Kidney capillary endothelial cell (primary cell): ENCODE measurements around the gene SH3PXD2A.
"Not testable (repeated sequence)": the region's sequence is repeated elsewhere in the genome, so short reads cannot be mapped to it uniquely, and the experiment has no call there.

Experiments used
- DNase-seq: peaks from one replicate; pipeline ENCODE4 v3.0.0-alpha.2; 2018; ENCODE audit warnings: low spot score

SH3PXD2A gene

DNA sequence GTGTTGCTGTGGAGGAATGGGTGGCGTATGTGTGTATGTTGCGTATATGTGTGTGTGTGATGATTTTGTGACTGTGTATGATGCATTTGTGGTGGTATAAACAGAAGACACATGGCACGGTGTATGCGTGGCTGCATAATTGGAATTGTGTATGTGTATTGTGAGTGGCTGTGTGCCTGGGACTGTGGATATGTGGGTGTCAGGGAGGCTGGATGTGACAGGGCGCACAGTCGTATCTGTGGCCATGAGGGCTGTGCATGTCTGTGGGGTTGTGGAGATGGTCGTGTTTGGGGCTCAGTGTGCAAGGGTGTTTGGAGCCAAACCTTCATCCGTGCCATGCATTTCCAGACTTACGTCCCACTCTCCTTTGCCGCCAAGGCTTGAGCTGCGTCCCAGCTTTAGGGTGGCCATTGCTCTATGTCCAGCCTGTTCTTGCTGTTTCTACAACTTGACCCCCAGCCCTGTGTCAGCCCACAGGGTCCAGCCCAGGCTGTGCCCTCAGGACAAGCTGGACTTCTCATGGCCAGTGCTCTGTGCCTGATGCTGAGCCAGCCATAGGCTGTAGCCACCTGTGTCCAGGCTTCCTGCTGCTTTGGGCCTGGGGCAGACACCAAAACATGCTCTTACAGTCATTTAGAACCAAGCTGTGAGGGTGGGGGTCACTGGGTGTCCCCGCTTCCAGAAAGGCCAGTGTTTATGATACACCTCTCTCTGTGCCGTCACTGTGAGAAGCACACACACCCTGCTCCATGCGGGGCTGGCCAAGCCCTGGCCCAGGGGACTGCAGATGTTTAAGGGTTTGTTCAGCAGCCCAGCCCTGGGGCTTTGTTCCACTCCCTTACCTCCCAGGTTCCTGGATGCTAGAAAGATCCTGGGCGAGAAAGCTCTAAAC lies 234.2 kb downstream of the SH3PXD2A start:
- no peak for DNase-seq

DNA sequence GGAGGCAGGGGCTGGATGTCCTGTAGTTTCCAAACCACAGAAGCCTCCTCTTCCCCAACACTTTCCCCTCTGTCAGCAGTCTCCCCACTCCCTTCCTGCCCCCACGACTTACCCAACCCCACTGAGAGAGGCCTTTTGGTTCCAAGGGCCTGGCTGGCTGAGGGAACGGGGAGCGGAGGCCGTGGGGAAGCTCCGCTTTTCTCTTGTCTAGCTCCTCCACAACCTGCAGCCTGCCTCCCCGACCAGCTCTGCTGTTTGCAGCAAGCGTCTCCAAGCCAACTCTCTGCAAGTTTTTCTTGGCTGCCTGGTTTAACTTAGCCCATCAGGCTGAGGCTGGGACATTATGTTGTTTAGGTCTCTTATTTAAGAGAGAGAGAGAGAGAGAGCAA lies 235.0 kb downstream of the SH3PXD2A start:
- no peak for DNase-seq

DNA sequence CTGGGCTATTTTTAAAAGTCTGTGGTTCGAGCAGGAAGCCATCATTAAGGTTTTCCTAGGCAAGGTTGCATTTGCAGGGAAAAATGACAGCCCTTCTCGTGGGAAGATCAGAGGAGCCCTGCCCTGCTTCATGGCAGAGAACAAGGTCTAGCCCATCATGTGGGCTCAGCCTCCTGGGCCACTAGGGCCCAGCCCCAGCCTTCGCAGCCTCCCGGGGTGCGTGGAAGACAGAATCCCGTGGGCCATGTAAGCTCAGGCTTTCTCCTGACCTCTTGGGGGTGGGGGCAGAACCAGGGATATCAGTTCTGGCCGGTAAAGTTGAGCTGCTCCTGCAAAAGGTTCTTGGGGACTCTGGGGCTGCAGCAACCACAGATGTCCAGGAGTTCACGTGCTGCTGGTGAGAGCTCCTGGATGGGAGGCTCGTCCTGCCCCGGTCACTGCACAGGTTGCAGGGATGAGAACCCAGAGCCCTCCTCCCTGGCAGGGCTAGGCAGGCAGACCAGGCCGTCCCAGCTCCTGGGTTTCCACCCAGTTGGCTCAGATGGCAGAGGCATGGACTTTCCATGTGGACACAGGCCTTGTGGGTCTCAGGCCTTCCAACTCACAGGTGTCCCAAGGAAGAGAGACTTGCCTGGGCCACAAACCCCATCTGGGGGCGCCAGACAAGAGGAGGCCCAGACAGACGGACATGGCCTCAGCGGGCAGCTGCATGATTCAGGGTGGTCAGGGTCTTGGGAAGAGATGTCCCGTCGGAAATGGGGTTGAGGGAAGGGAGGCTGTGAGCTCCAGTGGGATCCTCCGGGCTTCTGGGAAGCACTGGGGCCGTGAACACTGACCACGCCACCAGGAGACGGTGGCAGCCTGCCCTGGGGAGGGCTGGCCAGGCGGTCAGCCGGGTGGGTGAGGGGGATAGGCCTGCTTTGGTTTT lies 235.7 kb downstream of the SH3PXD2A start:
- no peak for DNase-seq

DNA sequence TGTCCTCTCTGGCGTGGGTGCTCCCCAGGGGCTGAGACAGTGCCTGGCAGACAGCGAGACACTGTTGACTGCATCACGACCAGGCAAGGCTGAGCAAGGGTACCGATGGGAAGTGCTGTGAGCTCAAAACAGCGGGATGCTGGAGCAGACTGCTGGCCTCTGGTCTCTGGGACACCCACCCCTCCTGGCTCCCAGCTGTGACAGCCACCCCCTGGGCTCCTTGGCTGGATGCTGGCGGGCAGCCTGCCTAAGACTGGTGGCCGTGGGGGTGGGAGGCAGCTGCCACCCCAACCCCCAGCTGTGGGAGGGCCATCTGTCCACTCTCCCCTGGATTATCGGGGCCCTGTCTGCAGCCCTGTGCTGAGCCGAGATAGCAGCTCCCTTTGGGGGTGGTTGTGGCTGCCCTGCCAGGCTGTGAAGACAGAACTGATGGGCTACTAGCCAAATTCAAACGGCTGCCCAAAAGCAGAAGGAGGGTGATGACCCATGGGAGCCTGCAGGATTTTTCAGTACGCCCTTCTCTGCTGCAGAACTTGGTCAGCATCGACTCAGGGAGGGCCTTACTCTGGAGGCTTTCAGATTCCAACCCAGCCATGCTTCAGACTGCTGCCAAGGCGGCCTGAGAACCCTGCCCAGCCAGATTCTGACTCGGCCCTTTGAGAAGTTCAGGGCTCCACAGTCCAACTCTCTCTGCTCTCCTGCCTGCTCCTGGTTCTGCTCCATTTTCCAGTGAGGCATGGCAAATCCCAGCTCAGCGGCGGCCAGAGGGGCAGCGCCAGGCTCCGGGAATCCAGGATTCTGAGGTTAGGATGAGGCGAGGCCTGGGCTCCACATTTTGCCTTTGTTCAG lies 236.6 kb downstream of the SH3PXD2A start:
- DNase-seq = no peak

DNA sequence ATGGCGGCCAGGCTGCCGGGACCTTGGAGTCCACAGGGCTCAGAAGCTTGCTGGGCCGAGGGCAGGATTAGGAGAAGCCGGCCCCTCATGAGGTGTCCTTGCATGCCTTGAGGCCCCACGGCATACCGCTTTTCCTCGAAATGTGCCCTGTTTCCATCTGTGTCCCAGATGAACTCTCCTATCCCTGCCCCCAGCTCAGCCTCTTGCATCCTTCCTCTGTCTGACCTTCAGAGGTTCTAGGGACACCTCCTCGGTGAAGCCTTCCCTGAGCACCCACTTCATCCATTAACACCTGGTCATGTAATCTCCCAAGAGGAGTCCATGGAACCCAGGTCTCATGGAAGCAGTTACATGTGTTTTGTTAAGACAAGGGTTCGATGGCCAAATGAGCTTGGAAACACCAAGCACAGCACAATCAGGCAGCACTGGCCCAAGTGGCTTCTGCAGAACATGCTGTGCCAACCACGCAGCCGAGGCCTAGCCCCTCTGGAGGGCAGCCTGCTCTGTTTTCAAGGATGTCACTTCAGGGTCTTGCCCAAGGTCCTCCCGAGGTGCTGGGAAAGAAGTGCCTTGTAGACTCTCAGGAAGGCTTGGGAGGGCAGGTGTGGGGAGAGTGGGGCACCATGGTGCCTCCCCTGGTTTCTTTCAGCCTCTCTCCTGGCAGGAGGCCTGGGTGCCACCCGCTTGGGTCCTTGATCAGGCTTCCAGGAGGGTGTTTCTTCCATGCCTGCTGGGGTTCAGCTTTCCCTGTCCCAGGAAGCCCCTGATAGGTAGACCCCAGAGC lies 237.6 kb downstream of the SH3PXD2A start:
- no peak for DNase-seq

DNA sequence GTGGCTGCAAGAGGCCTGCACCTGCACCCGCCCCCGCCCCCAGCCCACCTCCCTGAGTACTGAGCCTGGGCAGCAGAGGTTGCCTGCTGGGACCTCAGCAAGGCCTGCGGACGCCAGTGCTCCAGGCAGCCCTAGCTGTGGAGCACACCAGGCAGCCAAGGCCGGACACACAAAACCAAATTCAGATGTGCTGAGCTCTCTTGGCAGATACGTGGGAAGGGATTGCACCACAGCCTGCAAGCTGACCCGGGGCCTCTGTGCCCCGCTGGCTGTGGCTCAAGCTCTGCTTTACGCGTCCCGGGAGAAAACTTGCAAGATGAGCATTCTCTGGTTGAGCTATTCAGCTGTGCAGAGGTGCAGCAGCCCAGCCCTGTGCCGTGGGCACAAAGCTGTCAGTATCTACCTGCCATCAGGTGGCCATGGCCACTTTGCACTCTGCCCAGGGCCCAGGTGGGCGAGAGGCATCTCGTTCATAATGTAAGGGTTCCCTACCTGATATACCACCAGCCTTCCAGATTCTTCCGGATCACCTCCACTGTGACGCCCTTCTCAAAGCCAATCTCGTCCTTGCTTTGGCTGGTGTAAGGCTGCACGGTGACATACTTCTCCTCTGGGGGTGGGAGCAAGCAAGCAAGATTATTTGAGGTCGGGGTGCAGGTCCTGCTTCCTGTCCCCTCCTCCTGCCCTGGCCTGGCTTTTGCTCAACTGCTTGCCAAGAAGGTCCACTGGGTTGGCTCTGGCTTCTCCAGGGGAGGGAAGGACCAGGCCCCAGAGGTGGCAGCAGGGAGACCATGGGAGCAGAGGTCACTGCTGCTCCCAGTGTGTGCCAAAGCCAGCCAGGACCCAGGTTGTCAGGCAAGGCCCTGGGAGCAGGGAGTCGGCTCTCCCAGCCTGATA lies 238.4 kb downstream of the SH3PXD2A start:
- no peak for DNase-seq

DNA sequence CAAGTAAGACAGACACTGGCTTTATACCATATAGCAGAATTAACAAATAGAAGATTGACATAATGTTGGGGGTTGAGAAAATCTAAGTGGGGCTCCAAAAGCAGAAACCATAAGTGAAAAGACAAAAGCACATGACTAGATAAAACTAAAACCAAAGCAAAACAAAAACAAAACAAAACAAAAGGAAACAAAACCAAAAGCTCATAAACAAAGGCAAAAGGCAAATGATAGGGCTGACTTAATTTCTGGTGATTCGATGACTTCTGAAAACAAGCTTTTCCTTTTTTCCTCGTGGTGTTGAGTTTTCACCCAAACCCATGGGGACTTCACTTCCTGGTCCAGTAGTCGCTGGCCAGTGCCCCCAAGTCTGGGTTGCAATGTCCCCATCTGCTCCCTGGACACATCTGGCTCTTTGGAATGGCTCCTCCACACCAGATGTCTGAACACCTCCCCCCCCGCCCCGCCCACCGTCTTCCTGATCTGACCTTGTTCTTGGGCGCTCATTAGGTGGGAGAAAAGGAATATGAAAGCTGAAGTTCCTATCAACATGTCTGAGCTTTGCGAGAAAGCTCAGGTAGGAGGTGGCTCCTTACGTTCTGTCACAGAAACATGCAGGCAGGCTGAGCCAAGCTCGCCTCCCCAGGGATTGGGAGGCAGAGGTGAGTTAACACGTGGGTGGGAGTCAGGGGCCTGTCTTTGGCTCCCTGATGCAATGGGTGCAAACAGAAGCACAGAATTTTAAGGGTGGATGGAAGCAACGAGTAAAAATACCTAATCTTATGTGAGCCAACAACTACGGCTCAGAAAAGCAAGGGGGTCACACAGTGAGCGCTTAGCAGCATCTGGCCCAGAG lies 240.8 kb downstream of the SH3PXD2A start:
- DNase-seq = no peak

DNA sequence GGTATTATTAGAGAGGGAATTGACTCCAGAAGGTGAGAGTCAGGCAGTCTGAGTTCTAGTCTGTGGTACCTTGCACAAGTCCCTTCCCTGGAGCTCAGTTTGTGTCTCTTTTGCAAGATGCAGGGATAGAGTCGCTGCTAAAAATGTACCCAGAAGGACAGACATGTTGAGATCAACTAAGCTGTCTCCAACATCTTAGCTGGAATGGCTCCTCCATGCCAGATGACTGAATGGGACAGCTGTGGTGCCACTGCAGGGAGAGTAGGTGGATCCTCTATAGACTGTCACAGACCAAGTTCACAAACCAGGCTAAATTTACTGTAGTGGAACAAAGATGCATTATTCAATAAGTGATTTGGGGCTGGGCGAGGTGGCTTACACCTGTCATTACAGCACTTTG lies 241.8 kb downstream of the SH3PXD2A start:
- no peak for DNase-seq

DNA sequence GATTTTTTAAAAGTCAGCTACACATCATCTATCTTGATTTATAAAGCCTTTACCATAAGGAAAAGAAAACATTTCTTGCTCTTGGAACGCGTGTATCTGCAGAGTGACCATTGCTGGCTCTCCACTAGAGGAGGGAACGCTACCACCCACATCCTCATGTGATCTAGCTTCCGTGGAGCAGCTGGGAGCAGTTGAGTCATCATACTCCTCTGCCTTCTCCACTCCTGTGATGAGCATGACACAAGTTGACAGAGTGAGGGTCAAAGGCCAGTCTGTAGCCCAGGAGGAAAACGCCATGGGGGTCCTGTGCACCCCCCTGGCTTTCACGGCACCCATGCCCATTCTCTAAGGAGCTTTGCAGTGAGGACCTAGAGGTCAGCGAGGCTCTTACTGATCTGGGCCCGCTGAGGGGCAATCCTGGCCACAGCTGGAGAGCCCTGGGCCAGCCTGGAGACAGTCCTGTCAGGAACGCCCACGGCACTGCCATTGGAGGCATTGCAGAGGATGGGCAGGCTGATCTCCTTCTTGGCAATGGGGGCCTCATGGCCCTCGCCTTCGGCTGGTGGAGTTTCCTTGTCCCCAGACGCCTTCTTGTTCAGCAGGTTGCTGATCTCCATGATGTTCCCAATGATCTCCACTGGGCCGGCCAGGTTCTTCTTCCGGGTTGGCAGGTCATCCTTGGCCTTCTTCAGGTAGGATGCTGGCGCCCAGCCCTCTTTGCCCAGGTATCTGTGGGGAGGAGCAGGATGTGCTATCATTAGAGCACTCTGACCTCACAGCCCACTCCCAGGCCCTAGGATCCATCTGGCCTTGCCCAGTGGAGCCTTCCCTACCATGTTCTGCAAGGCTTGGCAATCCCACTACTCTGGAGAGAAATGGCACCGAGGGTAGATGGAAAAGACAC lies 242.7 kb downstream of the SH3PXD2A start:
- DNase-seq = no peak

DNA sequence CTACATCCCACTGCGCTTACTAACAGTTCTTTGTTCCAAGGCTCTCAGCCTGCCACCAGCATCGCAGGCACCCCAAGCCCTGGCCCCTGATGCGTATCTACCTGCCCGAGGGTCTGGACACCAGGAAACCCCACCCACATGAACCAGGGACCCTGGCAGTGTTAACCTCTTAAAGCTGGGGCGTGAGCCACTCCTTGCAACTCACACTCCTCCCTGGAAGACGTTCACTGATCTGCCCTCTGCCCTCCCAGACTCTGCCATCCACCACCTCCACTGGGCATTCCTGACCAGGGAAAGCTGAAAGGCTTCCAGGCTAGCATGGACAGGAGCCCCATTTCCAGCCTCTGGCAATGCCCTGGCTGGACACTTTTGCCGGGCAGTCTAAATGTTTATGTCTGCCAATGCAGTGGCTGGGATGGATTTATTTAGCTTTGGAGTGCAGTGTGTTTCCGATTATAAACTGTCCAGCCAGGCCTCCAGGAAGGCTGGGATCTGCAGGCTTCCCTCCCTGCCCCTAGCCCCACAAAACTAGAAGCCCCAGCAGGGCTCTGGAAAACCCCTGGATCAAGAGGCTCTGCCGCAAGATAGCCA lies 244.4 kb downstream of the SH3PXD2A start:
- DNase-seq = no peak

DNA sequence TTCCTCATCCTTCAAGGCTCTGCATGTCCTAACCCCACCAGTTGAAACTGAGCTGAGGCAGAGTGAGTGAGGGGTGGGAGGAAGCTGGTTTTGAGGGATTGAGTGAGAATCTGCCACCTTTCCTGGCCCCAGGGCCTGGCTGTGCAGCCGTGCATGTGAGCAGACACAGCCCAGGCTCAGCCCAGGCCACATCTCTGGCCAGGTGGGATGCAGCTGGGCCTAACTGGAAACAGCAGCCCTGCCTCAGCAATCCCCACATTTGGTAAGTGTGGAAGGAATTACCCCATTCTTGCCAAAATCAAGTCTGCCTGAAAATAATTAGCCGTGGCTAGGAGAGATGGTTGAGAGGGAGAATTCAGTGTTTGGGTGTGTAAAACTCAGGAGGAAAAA lies 245.3 kb downstream of the SH3PXD2A start:
- no peak for DNase-seq

DNA sequence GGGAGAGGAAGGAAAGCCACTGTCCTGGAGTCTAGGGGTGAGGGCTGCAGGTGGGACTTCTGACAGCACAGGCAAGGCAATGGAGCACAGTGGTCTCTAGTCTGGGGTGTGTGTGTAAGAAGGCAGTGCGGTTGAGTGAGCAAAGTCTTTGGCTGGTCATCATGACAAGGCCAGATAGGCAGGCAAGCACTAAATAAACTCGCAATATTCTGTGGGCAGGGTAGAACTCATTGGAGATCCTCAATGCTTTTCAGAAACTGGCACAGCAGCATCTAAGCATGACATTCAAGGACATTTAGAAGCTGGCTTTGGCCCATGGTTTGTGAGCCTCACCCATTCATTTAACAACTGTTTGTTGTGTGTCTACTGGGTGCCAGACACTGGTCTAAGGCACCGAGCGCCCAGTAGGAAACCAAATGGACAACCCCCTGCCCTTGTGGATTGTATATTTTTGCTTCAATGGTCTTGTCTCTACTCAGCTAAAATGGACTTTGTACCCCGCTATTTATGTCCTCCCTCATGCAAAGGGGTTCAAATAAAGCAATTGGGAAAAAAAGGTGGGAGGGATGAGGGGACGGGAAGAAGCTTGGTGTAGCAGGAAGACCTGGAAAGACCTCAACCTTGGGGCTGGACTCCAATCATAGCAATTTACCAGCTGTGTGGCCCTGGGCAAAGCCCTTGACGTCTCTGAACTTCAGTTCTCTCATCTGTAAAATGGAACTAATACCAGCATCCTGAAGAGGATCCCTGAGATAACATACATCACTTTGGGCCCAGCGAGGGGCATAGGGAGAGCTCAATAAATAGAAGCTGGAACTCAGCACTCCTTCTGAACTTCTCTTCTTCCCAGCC lies 245.9 kb downstream of the SH3PXD2A start:
- DNase-seq = no peak

DNA sequence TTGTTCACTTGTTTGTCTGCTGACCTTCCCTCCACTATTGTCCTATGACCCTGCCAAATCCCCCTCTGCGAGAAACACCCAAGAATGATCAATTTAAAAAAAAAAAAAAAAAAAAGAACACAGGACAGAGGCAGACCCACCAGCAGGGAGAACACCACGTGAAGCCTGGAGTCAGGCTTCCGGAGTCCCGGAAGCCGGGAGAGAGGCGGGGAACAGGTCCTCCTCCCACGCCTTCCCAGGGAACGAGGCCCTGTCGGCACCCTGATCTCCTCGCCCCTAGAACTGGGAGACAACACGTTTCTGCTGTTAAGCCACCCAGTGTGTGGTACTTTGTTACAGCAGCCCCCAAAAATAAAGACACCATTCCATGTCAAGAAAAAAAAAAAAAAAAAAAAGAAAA lies 247.3 kb downstream of the SH3PXD2A start:
- not testable (repeated sequence) for DNase-seq

DNA sequence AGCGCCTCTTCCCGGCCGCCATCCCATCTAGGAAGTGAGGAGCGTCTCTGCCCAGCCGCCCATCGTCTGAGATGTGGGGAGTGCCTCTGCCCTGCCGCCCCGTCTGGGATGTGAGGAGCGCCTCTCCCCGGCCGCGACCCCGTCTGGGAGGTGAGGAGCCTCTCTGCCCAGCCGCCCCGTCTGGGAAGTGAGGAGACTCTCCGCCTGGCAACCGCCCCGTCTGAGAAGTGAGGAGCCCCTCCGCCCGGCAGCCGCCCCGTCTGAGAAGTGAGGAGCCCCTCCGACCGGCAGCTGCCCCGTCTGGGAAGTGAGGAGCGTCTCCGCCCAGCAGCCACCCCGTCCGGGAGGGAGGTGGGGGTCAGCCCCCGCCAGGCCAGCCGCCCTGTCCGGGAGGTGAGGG lies 248.3 kb downstream of the SH3PXD2A start:
- DNase-seq = not testable (repeated sequence)

DNA sequence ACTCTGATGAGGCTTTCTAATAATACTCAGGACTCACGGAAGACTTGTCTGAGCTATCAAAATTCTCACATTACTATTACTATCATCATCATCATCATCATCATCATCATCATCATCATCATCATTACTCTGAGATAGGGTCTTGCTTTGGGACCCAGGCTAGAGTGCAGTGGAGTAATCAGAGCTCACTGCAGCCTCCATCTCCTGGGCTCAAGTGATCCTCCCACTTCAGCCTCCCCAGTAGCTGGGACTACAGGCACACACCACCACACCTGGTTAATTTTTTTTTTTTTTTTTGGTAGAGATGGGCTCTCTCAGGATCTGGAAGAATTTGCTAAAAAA lies 249.3 kb downstream of the SH3PXD2A start:
- not testable (repeated sequence) for DNase-seq

DNA sequence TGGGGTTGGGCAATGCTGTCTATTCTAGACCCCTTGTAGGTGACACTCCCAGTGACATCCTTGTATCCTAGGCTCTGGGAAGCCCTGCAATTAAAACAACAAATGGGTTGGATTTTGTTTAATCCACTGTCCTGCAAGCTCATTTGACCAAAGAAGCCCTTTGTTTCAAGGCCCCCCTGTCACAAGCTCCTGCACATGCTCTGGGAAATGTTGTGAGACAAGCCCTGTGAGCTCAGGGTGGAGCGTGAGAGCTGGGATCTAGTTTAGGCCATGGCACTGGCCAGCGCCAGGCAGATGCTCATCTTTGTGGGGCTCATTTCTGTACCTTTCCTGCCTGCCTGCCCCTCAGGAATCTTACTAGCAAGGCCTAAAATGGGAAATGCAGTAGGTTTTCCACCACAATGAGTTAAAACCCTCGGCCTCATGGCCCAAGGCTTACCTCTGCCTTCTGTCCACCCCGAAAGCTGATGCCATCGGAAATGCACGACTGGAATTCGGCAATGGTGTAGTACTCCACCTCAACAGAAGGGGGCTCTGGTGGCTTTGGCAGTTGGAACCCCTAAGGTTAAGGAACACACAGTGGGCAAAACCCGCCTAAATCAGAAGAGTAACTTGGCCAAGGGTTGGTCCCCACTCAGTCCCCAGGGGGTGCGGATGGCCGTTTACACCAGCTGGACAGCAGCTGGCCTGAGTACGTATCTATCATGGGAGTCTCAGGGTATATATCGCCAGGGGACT lies 249.8 kb downstream of the SH3PXD2A start:
- DNase-seq = peak; percentile 14
